Mesendoderm (in vitro differentiated cells): Measurements from ENCODE around the gene AFDN.

Experiments
- DNase-seq: peaks from one replicate; pipeline ENCODE4 v3.0.0; 2013
- H2AK5ac ChIP-seq: 2 replicates; pipeline ENCODE4 v1.6.1; 2013; ENCODE audit warnings: low read length, inconsistent platforms
- H2BK120ac ChIP-seq: 2 replicates; pipeline ENCODE4 v1.6.1; 2013; ENCODE audit warnings: low read depth, mild to moderate bottlenecking, low read length, moderate library complexity, mixed read lengths
- H2BK15ac ChIP-seq: replicated peaks from 2 replicates; pipeline ENCODE4 v1.6.1; 2013; ENCODE audit warnings: low read depth, mild to moderate bottlenecking, moderate library complexity
- H2BK5ac ChIP-seq: 2 replicates; pipeline ENCODE4 v1.6.1; 2013; ENCODE audit warnings: low read length, inconsistent platforms
- H3K18ac ChIP-seq: 2 replicates; pipeline ENCODE4 v1.6.1; 2013; ENCODE audit warnings: mild to moderate bottlenecking, low read length, mixed read lengths
- H3K23ac ChIP-seq: one replicate; pipeline ENCODE4 v1.6.1; 2013; ENCODE audit warnings: low read length
- H3K27ac ChIP-seq: 2 replicates; pipeline ENCODE4 v1.5.1; 2013; ENCODE audit warnings: low read depth, mild to moderate bottlenecking, inconsistent platforms, low read length, moderate library complexity
- H3K27me3 ChIP-seq: 2 replicates; pipeline ENCODE4 v1.6.1; 2013; ENCODE audit warnings: low read length, control low read depth, mild to moderate bottlenecking, inconsistent platforms; ENCODE audit not compliant: insufficient read depth, poor library complexity
- H3K36me3 ChIP-seq: 2 replicates; pipeline ENCODE4 v1.6.1; 2013; ENCODE audit warnings: low read length, inconsistent platforms; ENCODE audit not compliant: control insufficient read depth, insufficient read depth
- H3K4ac ChIP-seq: one replicate; pipeline ENCODE4 v1.6.1; 2013; ENCODE audit warnings: low read depth, mild to moderate bottlenecking, low read length, moderate library complexity
- H3K4me1 ChIP-seq: 2 replicates; pipeline ENCODE4 v1.6.1; 2013; ENCODE audit warnings: low read depth, low read length, inconsistent platforms; ENCODE audit not compliant: control insufficient read depth
- H3K4me2 ChIP-seq: 2 replicates; pipeline ENCODE4 v1.6.1; 2013; ENCODE audit warnings: low read length
- H3K4me3 ChIP-seq: 2 replicates; pipeline ENCODE4 v1.5.1; 2013; ENCODE audit warnings: mild to moderate bottlenecking, low read length
- H3K56ac ChIP-seq: one replicate; pipeline ENCODE4 v1.6.1; 2013; ENCODE audit warnings: low read length
- H3K79me1 ChIP-seq: 2 replicates; pipeline ENCODE4 v1.6.1; 2013; ENCODE audit warnings: low read length, inconsistent platforms
- H3K79me2 ChIP-seq: 2 replicates; pipeline ENCODE4 v1.6.1; 2013; ENCODE audit warnings: mild to moderate bottlenecking, low read length; ENCODE audit not compliant: control insufficient read depth, insufficient read depth
- H3K9ac ChIP-seq: 2 replicates; pipeline ENCODE4 v1.6.1; 2013; ENCODE audit warnings: low read length, inconsistent platforms
- H4K5ac ChIP-seq: one replicate; pipeline ENCODE4 v1.6.1; 2013; ENCODE audit warnings: low read length
- H4K8ac ChIP-seq: one replicate; pipeline ENCODE4 v1.6.1; 2013; ENCODE audit warnings: low read depth, mild to moderate bottlenecking, control low read depth, low read length, moderate library complexity
- WGBS: extraction: QIAGEN DNeasy Blood & Tissue Kit; methylation state at CpG from one replicate; pipeline ENCODE4 v1.1.7; 2013; ENCODE audit warnings: low lambda C conversion rate, missing lambda C conversion rate; ENCODE audit not compliant: insufficient coverage; ENCODE audit errors: extremely low coverage; 5-methylcytosine and 5-hydroxymethylcytosine counted together

Gene AFDN

GRCh38 chr6:167789358-167789757 is 37.4 kb upstream of the AFDN start:
- H3K23ac ChIP-seq = no peak overlapping the region
- no peaks in the 10 kb centered on the region for H3K79me1 ChIP-seq
- H3K36me3 ChIP-seq = no peaks in the 10 kb centered on the region
- no peak overlapping the region for H3K27ac ChIP-seq
- no peak overlapping the region for H2BK5ac ChIP-seq
- H3K4me1 ChIP-seq = no peaks in the 10 kb centered on the region
- no peak overlapping the region for H4K8ac ChIP-seq
- H3K27me3 ChIP-seq = no peaks in the 10 kb centered on the region
- no peak overlapping the region for H2BK120ac ChIP-seq
- no peak overlapping the region for H3K9ac ChIP-seq
- no CpG with 5 or more reads among the region's 6 CpGs for WGBS
- H4K5ac ChIP-seq = no peak overlapping the region
- H3K79me2 ChIP-seq = no peaks in the 10 kb centered on the region
- no peak overlapping the region for H2AK5ac ChIP-seq
- no peak for DNase-seq
- H3K18ac ChIP-seq = no peak overlapping the region
- no peak overlapping the region for H3K4ac ChIP-seq
- no peak overlapping the region for H2BK15ac ChIP-seq
- no peak overlapping the region for H3K4me3 ChIP-seq
- no peak overlapping the region for H3K4me2 ChIP-seq
- no peak overlapping the region for H3K56ac ChIP-seq

- no peak overlapping the region for H3K23ac ChIP-seq
- WGBS = no CpG with 5 or more reads among the region's 11 CpGs
These were observed 35.5 kb upstream of the AFDN start for GRCh38 chr6:167791091-167791779.

GRCh38 chr6:167791780-167792478 is 34.8 kb upstream of the AFDN start:
- Histone ChIP-seq H3K79me1 (no peaks in the 10 kb centered on the region), H3K36me3 (no peaks in the 10 kb centered on the region), H4K8ac (no peak overlapping the region), H2AK5ac (no peak overlapping the region), H3K79me2 (no peaks in the 10 kb centered on the region), H3K9ac (no peak overlapping the region), H3K4ac (no peak overlapping the region), H4K5ac (no peak overlapping the region), H3K56ac (no peak overlapping the region), H2BK5ac (no peak overlapping the region), H3K23ac (no peak overlapping the region), H3K4me3 (no peak overlapping the region), H3K27me3 (no peaks in the 10 kb centered on the region), H2BK120ac (no peak overlapping the region), H2BK15ac (no peak overlapping the region), H3K18ac (no peak overlapping the region), H3K4me1 (no peaks in the 10 kb centered on the region), H3K4me2 (no peak overlapping the region), H3K27ac (no peak overlapping the region)
- no peak for DNase-seq
- WGBS = no CpG with 5 or more reads among the region's 13 CpGs

More at GRCh38 chr6:167791091-167791779, 35.5 kb upstream of the AFDN start:
- Histone ChIP-seq H3K27me3 (no peaks in the 10 kb centered on the region), H3K4me3 (no peak overlapping the region), H3K4ac (no peak overlapping the region), H3K36me3 (no peaks in the 10 kb centered on the region), H2AK5ac (no peak overlapping the region), H3K79me1 (no peaks in the 10 kb centered on the region), H4K5ac (no peak overlapping the region), H2BK15ac (no peak overlapping the region), H3K4me2 (no peak overlapping the region), H3K4me1 (no peaks in the 10 kb centered on the region), H3K79me2 (no peaks in the 10 kb centered on the region), H2BK120ac (no peak overlapping the region), H3K27ac (no peak overlapping the region), H3K18ac (no peak overlapping the region), H3K9ac (no peak overlapping the region), H2BK5ac (no peak overlapping the region), H3K56ac (no peak overlapping the region), H4K8ac (no peak overlapping the region)
- no peak for DNase-seq

- Histone ChIP-seq H3K79me1 (no peaks in the 10 kb centered on the region), H3K27ac (no peak overlapping the region), H3K27me3 (no peaks in the 10 kb centered on the region), H3K56ac (no peak overlapping the region), H4K5ac (no peak overlapping the region), H4K8ac (no peak overlapping the region), H2BK120ac (no peak overlapping the region), H3K23ac (no peak overlapping the region), H2BK15ac (no peak overlapping the region), H3K79me2 (no peaks in the 10 kb centered on the region), H3K4ac (no peak overlapping the region), H3K9ac (no peak overlapping the region), H2BK5ac (no peak overlapping the region), H3K4me3 (no peak overlapping the region), H2AK5ac (no peak overlapping the region), H3K4me2 (no peak overlapping the region), H3K4me1 (peaks cover 7% of the 10 kb centered on the region), H3K36me3 (no peaks in the 10 kb centered on the region), H3K18ac (no peak overlapping the region)
- no CpG with 5 or more reads among the region's 9 CpGs for WGBS
- no peak for DNase-seq
These were observed 33.3 kb upstream of the AFDN start for GRCh38 chr6:167793421-167793820.

GRCh38 chr6:167794161-167795157 is 32.3 kb upstream of the AFDN start:
- no CpG with 5 or more reads among the region's 18 CpGs for WGBS
- no peak overlapping the region for H3K27ac ChIP-seq

More at GRCh38 chr6:167794161-167795157, 32.3 kb upstream of the AFDN start:
- Histone ChIP-seq H3K4me3 (no peak overlapping the region), H2AK5ac (no peak overlapping the region), H3K23ac (no peak overlapping the region), H3K4ac (no peak overlapping the region), H3K9ac (no peak overlapping the region), H2BK120ac (no peak overlapping the region), H4K5ac (no peak overlapping the region), H3K4me1 (peaks cover 7% of the 10 kb centered on the region), H2BK5ac (no peak overlapping the region), H3K4me2 (no peak overlapping the region), H2BK15ac (no peak overlapping the region), H3K18ac (no peak overlapping the region), H3K36me3 (no peaks in the 10 kb centered on the region), H3K27me3 (no peaks in the 10 kb centered on the region), H4K8ac (no peak overlapping the region), H3K79me1 (no peaks in the 10 kb centered on the region), H3K79me2 (no peaks in the 10 kb centered on the region), H3K56ac (no peak overlapping the region)
- DNase-seq = no peak
